ENCODE data around the gene OR52A1. TPM values are rescaled to one million over a fixed set of nuclear protein-coding genes. Genes with fewer than 3 reads are reported as not detected.

Gene OR52A1
- polyA plus RNA-seq, 6 donors from 2014 or later: not detected

DNA sequence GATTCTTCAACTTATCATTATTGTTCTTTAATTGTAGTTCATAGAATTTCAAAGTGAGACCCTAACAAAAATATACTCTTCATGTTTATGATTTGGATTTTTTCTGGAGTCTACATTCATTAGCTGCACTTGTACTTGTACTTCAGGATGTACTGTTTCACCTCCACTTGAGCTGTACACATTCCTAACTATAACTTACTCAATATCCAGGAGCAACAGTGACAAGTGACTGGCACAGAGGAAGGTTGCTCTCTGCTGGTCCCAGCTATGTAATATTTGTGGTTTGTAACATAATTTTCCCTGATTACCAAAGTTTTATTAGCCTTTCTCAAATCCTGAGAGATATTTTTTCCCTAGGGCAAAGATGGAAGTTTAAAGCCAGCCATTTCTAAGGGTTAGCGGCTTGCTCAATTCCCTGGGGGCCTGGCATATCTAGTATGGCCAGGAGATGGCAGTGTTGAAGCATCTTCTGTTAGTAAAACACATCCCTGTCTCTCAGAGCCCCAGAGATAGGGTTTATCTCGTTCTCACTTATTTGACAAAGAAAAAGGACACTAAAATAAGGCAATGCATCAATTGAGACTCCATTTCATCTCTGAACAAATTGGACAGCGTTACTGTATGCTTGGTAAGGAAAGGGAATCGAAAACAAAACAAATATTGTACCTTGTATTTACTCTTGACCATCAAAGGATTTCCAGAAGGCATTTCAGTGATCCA, 30.6 kb downstream of the OR52A1 start:
- H3K27ac Mint-ChIP-seq: no peak overlapping the region
- no peak overlapping the region for H3K4me3 Mint-ChIP-seq
- no peaks in the 10 kb centered on the region for H3K36me3 Mint-ChIP-seq
- H3K9me3 Mint-ChIP-seq: peaks cover 0 to 3% (median 0%) of the 10 kb centered on the region in 7 donors
- DNase-seq: peak; percentile 41
- H3K27me3 Mint-ChIP-seq: peaks cover 18 to 29% (median 18%) of the 10 kb centered on the region in 3 donors
- no peak for ATAC-seq (ENCODE audit: low read depth in 2 of 2)
- no peaks in the 10 kb centered on the region for H3K4me1 Mint-ChIP-seq

- peaks cover 25 to 45% (median 40%) of the 10 kb centered on the region in 3 donors for H3K27me3 Mint-ChIP-seq
- DNase-seq: no peak
- peaks cover 0 to 2% (median 0%) of the 10 kb centered on the region in 7 donors for H3K9me3 Mint-ChIP-seq
- no peak for ATAC-seq (ENCODE audit: low read depth in 2 of 2)
- peak overlapping the region in 1 of 8 donors; percentile 83 for H3K4me3 Mint-ChIP-seq
- no peaks in the 10 kb centered on the region for H3K36me3 Mint-ChIP-seq
- H3K27ac Mint-ChIP-seq: no peak overlapping the region
- no peaks in the 10 kb centered on the region for H3K4me1 Mint-ChIP-seq
These were observed 35.7 kb downstream of the OR52A1 start for GRCh38 chr11:5118893-5119292.

- Mint-ChIP-seq H3K27me3 (peaks cover 19 to 37% (median 30%) of the 10 kb centered on the region in 3 donors), H3K4me3 (no peak overlapping the region), H3K4me1 (no peaks in the 10 kb centered on the region), H3K27ac (no peak overlapping the region), H3K9me3 (peaks cover 0 to 2% (median 0%) of the 10 kb centered on the region in 7 donors), H3K36me3 (no peaks in the 10 kb centered on the region)
- ATAC-seq (ENCODE audit: low read depth in 2 of 2): no peak
- no peak for DNase-seq
These were observed 37.0 kb downstream of the OR52A1 start for GRCh38 chr11:5117588-5117987.

DNA sequence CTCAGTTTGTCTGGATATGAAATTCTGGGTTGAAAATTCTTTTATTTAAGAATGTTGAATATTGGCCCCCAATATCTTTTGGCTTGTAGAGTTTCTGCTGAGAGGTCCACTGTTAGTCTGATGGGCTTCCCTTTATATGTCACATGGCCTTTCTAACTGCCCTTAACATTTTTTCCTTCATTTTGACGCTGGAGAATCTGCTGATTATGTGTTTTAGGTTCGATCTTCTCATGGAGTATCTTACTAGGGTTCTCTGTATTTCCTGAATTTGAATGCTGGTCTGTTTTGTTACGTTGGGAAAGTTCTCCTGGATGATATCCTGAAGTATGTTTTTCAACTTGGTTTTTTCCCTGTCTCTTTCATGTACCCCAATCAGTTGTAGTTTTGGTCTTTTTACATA, 39.2 kb downstream of the OR52A1 start:
- H3K4me1 Mint-ChIP-seq: no peaks in the 10 kb centered on the region
- peaks cover 0 to 2% (median 0%) of the 10 kb centered on the region in 7 donors for H3K9me3 Mint-ChIP-seq
- H3K4me3 Mint-ChIP-seq: no peak overlapping the region
- H3K27ac Mint-ChIP-seq: no peak overlapping the region
- no peak for DNase-seq
- H3K36me3 Mint-ChIP-seq: no peaks in the 10 kb centered on the region
- peaks cover 12 to 41% (median 30%) of the 10 kb centered on the region in 3 donors for H3K27me3 Mint-ChIP-seq
- ATAC-seq (ENCODE audit: low read depth in 2 of 2): no peak

- no peaks in the 10 kb centered on the region for H3K36me3 Mint-ChIP-seq
- ATAC-seq (ENCODE audit: low read depth in 2 of 2): no peak
These were observed 47.3 kb downstream of the OR52A1 start for GRCh38 chr11:5107285-5107684.

DNA sequence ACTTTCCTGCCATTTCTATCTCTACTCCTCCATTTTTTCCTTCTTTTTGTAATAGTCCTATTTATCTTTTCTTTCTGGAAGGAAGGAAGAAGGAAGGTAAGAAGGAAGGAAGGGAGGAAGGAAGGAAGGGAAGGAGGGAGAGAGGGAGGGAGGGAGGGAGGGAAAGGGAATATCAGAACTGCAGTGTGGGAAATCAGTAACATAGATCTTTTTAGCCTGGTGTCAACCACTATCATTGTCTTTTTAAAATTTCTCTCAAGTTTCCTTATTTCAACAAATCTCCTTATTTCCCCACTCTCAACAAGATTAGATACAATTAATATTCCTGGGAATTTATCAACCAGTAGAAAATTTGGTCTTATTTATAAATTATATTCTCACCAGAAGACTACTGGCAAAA, 51.5 kb downstream of the OR52A1 start:
- Mint-ChIP-seq H3K9me3 (peaks cover 0 to 4% (median 0%) of the 10 kb centered on the region in 7 donors), H3K36me3 (no peaks in the 10 kb centered on the region), H3K4me1 (no peaks in the 10 kb centered on the region), H3K4me3 (peak overlapping the region in 1 of 8 donors; percentile 67), H3K27ac (no peak overlapping the region), H3K27me3 (peaks cover 0 to 11% (median 8%) of the 10 kb centered on the region in 3 donors)
- DNase-seq (no peak), ATAC-seq (ENCODE audit: low read depth in 2 of 2) (no peak)

More at GRCh38 chr11:5107285-5107684, 47.3 kb downstream of the OR52A1 start:
- peaks cover 0 to 4% (median 0%) of the 10 kb centered on the region in 7 donors for H3K9me3 Mint-ChIP-seq
- DNase-seq: no peak
- peaks cover under 1 to 11% (median 8%) of the 10 kb centered on the region in 3 donors for H3K27me3 Mint-ChIP-seq
- no peaks in the 10 kb centered on the region for H3K4me1 Mint-ChIP-seq
- H3K4me3 Mint-ChIP-seq: no peak overlapping the region
- no peak overlapping the region for H3K27ac Mint-ChIP-seq

- Mint-ChIP-seq H3K4me1 (no peaks in the 10 kb centered on the region), H3K36me3 (no peaks in the 10 kb centered on the region), H3K4me3 (no peak overlapping the region), H3K27ac (no peak overlapping the region), H3K27me3 (peaks cover 0 to 11% (median 8%) of the 10 kb centered on the region in 3 donors), H3K9me3 (peaks cover 0 to 4% (median 0%) of the 10 kb centered on the region in 7 donors)
- ATAC-seq (ENCODE audit: low read depth in 2 of 2) (no peak), DNase-seq (no peak)
These were observed 52.3 kb downstream of the OR52A1 start for GRCh38 chr11:5102246-5102645.

DNA sequence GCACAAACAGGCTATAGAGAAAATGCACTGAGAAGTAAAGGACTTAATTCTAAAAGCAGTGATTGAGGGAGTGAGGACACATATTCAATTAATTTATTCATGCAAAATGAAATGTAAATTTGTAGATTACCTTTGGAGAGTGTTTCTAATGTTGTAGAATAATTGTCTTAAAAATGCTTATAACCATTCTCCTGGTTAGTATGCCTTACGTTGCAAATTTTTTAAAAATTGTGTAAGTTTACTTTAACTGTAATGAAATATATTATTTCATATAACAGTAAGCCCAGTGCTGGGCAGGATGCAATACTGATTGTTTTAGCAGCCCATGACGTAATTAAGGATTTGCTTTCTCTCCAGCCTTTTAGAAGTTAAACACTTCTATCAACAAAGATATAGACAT, 58.5 kb downstream of the OR52A1 start:
- H3K4me1 Mint-ChIP-seq: no peaks in the 10 kb centered on the region
- H3K4me3 Mint-ChIP-seq: no peak overlapping the region
- H3K27ac Mint-ChIP-seq: no peak overlapping the region
- ATAC-seq (ENCODE audit: low read depth in 2 of 2) (no peak), DNase-seq (no peak)
- no peaks in the 10 kb centered on the region for H3K36me3 Mint-ChIP-seq
- H3K9me3 Mint-ChIP-seq: peaks cover 0 to 6% (median 0%) of the 10 kb centered on the region in 7 donors
- H3K27me3 Mint-ChIP-seq: peaks cover 0 to 8% (median 5%) of the 10 kb centered on the region in 3 donors

Other genes starting within 250 kb of the OR52A1 start
- not detected for gene OR51G2, start 235.4 kb downstream of the OR52A1 start, polyA plus RNA-seq (ENCODE audit: low read depth in 6 of 6)
- not detected for gene OR51G1, start 230.4 kb downstream of the OR52A1 start, polyA plus RNA-seq (ENCODE audit: low read depth in 6 of 6)
- not detected for gene OR51A4, start 207.2 kb downstream of the OR52A1 start, polyA plus RNA-seq (ENCODE audit: low read depth in 6 of 6)
- gene OR51A2, start 199.0 kb downstream of the OR52A1 start, polyA plus RNA-seq (ENCODE audit: low read depth in 6 of 6): not detected
- gene OR51L1, start 159.9 kb downstream of the OR52A1 start, polyA plus RNA-seq (ENCODE audit: low read depth in 6 of 6): not detected
- gene OR52J3, start 108.2 kb downstream of the OR52A1 start, polyA plus RNA-seq (ENCODE audit: low read depth in 6 of 6): not detected
- gene OR52E2, start 95.1 kb downstream of the OR52A1 start, polyA plus RNA-seq (ENCODE audit: low read depth in 6 of 6): not detected
- gene OR52E1, start 85.2 kb downstream of the OR52A1 start, polyA plus RNA-seq (ENCODE audit: low read depth in 6 of 6): not detected
- not detected for gene OR52A5, start 16.4 kb downstream of the OR52A1 start, polyA plus RNA-seq (ENCODE audit: low read depth in 6 of 6)
- gene OR51V1, start 45.9 kb upstream of the OR52A1 start, polyA plus RNA-seq (ENCODE audit: low read depth in 6 of 6): not detected
- 1,000 to 10,000 TPM in 3 of 6 donors, 100 to 1,000 TPM in 3; 325 to 1,251 (median 765) TPM for gene HBB, start 72.3 kb upstream of the OR52A1 start, polyA plus RNA-seq (ENCODE audit: low read depth in 6 of 6)
- gene HBD, start 79.7 kb upstream of the OR52A1 start, polyA plus RNA-seq (ENCODE audit: low read depth in 6 of 6): 1 to 10 TPM in 1 of 6 donors, not detected in 5; 1.8 TPM
- under 1 TPM in 1 of 6 donors, not detected in 5; 0.53 TPM for gene HBG1, start 95.1 kb upstream of the OR52A1 start, polyA plus RNA-seq (ENCODE audit: low read depth in 6 of 6)
- 1 to 10 TPM in 1 of 6 donors, under 1 TPM in 1, not detected in 4; 0.75 to 2.9 TPM for gene HBG2, start 100.0 kb upstream of the OR52A1 start, polyA plus RNA-seq (ENCODE audit: low read depth in 6 of 6)
- not detected for gene HBE1, start 115.2 kb upstream of the OR52A1 start, polyA plus RNA-seq (ENCODE audit: low read depth in 6 of 6)
- gene OR51B4, start 147.2 kb upstream of the OR52A1 start, polyA plus RNA-seq (ENCODE audit: low read depth in 6 of 6): not detected
- gene OR51B2, start 169.5 kb upstream of the OR52A1 start, polyA plus RNA-seq (ENCODE audit: low read depth in 6 of 6): not detected
- not detected for gene OR51B5, start 188.8 kb upstream of the OR52A1 start, polyA plus RNA-seq (ENCODE audit: low read depth in 6 of 6)
- not detected for gene OR51B6, start 196.8 kb upstream of the OR52A1 start, polyA plus RNA-seq (ENCODE audit: low read depth in 6 of 6)
- gene OR51M1, start 229.1 kb upstream of the OR52A1 start, polyA plus RNA-seq (ENCODE audit: low read depth in 6 of 6): not detected

All from naive B cell (primary cell).